HCT116 (cell line): ENCODE results near the gene SOX9. TPM values are rescaled to one million over a fixed set of nuclear protein-coding genes. Genes with fewer than 3 reads are reported as not detected.

Experiments used
- ATAC-seq: fragments of 200-7000 bp; cut with Tn5 transposase; 2 replicates; pipeline ENCODE4 v1.9.1; 2020; ENCODE audit warnings: mild to moderate bottlenecking, moderate library complexity
- BruUV-seq: library from RNA; stranded (reverse); fragments of 400-500 nt; replicated peaks from 2 replicates; lab custom pipeline; 2021; lab: Mats Ljungman, UMichigan
- CTCF ChIA-PET: fragments of 300-600 bp; sonication (Branson Sonifier 250); formaldehyde crosslinking; loops from one replicate; lab custom pipeline; 2021; ENCODE audit warnings: antibody characterized with exemption; lab: Charles Lee
- POLR2A ChIA-PET: fragments of 300-600, 350-600 bp; sonication (Branson Sonifier 250); formaldehyde crosslinking; loops from one replicate; lab custom pipeline; 2021; ENCODE audit warnings: antibody characterized with exemption; lab: Charles Lee
- RAD21 ChIA-PET, 2 experiments: fragments of 300-600 bp; sonication (Branson Sonifier 250); formaldehyde crosslinking; loops; one replicate each; lab custom pipeline; 2023; ENCODE audit warnings: low total read pairs in 2 of 2; ENCODE audit not compliant: uncharacterized antibody in 2 of 2, unreplicated experiment in 2 of 2, low non-redundant PET in 1 of 2; lab: Charles Lee
- DNase-seq: peaks from one replicate; pipeline ENCODE4 v3.0.0-alpha.2; 2010; ENCODE audit warnings: low read depth, low spot score
- H2AFZ ChIP-seq: fragments of 200-600 bp; shearing (Covaris generic), sonication (generic); 2 replicates; pipeline ENCODE4 v1.6.1; 2017; ENCODE audit warnings: low read depth, mixed run types, mixed read lengths, antibody characterized with exemption, low read length; ENCODE audit not compliant: poor library complexity, severe bottlenecking
- H3K27ac ChIP-seq: 2 replicates; pipeline ENCODE4 v1.5.1; 2012; ENCODE audit warnings: low read depth, low read length
- H3K27me3 ChIP-seq: fragments of 200-600 bp; sonication (generic); 2 replicates; pipeline ENCODE4 v1.6.1; 2016; ENCODE audit warnings: mixed run types, low read length, mixed read lengths; ENCODE audit not compliant: insufficient read depth
- H3K36me3 ChIP-seq, 2 experiments: fragments of 200-500 bp in 1 of 2; fragments of 200-600 bp in 1 of 2; sonication (Bioruptor generic) in 1 of 2; sonication (generic) in 1 of 2; 2 replicates each; pipeline versions ENCODE4 v1.5.1 to v1.6.1; 2014 to 2016; ENCODE audit warnings: low read length in 2 of 2, inconsistent platforms in 1 of 2, mixed read lengths in 1 of 2, mixed run types in 1 of 2; ENCODE audit not compliant: insufficient read depth in 2 of 2, control insufficient read depth in 1 of 2
- H3K4me1 ChIP-seq, 2 experiments: fragments of 200-600 bp in 1 of 2; sonication (generic) in 1 of 2; 2 replicates each; pipeline versions ENCODE4 v1.5.1 to v1.6.1; 2012 to 2017; ENCODE audit warnings: low read length in 2 of 2, inconsistent platforms in 1 of 2, mild to moderate bottlenecking in 1 of 2, mixed read lengths in 1 of 2, mixed run types in 1 of 2, moderate library complexity in 1 of 2; ENCODE audit not compliant: insufficient read depth in 2 of 2, control insufficient read depth in 1 of 2
- H3K4me2 ChIP-seq: fragments of 200-600 bp; sonication (generic); 2 replicates; pipeline ENCODE4 v1.6.1; 2017; ENCODE audit warnings: mixed run types, low read length, mixed read lengths
- H3K4me3 ChIP-seq, 2 experiments: fragments of 200-600 bp in 1 of 2; sonication (generic) in 1 of 2; replicated peaks in 1 of 2; 2 replicates each; pipeline ENCODE4 v1.5.1; 2011 to 2016; ENCODE audit warnings: low read length in 2 of 2, control low read depth in 1 of 2, low read depth in 1 of 2, mild to moderate bottlenecking in 1 of 2, mixed read lengths in 1 of 2, mixed run types in 1 of 2
- H3K79me2 ChIP-seq: fragments of 200-600 bp; sonication (generic); 2 replicates; pipeline ENCODE4 v1.6.1; 2017; ENCODE audit warnings: mild to moderate bottlenecking, mixed run types, low read length, moderate library complexity, mixed read lengths; ENCODE audit not compliant: insufficient read depth
- H3K9ac ChIP-seq: fragments of 200-600 bp; sonication (generic); 2 replicates; pipeline ENCODE4 v1.6.1; 2016; ENCODE audit warnings: low read length, mixed read lengths
- H3K9me2 ChIP-seq: fragments of 200-600 bp; sonication (generic), shearing (Covaris generic); 2 replicates; pipeline ENCODE4 v1.6.1; 2017; ENCODE audit warnings: mixed run types, mild to moderate bottlenecking, moderate library complexity; ENCODE audit not compliant: insufficient read depth
- H3K9me3 ChIP-seq, 2 experiments: fragments of 200-500 bp in 1 of 2; fragments of 200-600 bp in 1 of 2; sonication (Bioruptor generic) in 1 of 2; sonication (generic) in 1 of 2; 2 replicates each; pipeline ENCODE4 v1.6.1; 2014 to 2017; ENCODE audit warnings: low read length in 2 of 2, mixed read lengths in 2 of 2, inconsistent platforms in 1 of 2, low read depth in 1 of 2, mild to moderate bottlenecking in 1 of 2, mixed run types in 1 of 2, moderate library complexity in 1 of 2; ENCODE audit not compliant: control insufficient read depth in 1 of 2, insufficient read depth in 1 of 2
- H4K20me1 ChIP-seq: fragments of 200-600 bp; sonication (generic), shearing (Covaris generic); 2 replicates; pipeline ENCODE4 v1.6.1; 2017; ENCODE audit warnings: mixed run types, mild to moderate bottlenecking, moderate library complexity; ENCODE audit not compliant: insufficient read depth
- ATF3 ChIP-seq: IDR thresholded peaks from 2 replicates; pipeline ENCODE4 v1.6.1; 2012
- CBX3 ChIP-seq: IDR thresholded peaks from 2 replicates; pipeline ENCODE4 v1.6.1; 2012; ENCODE audit warnings: low read depth
- CEBPB ChIP-seq: IDR thresholded peaks from 2 replicates; pipeline ENCODE4 v1.6.1; 2012; ENCODE audit warnings: low read depth
- ELF1 ChIP-seq: IDR thresholded peaks from 2 replicates; pipeline ENCODE4 v1.6.1; 2012; ENCODE audit warnings: low read depth, borderline replicate concordance
- EZH2phosphoT487 ChIP-seq: fragments of 200-600 bp; IDR thresholded peaks from 2 replicates; pipeline ENCODE4 v1.6.1; 2018; ENCODE audit warnings: antibody characterized with exemption, borderline replicate concordance
- FOSL1 ChIP-seq: IDR thresholded peaks from 2 replicates; pipeline ENCODE4 v1.6.1; 2012; ENCODE audit warnings: low read depth
- JUND ChIP-seq: IDR thresholded peaks from 2 replicates; pipeline ENCODE4 v1.6.1; 2012
- POLR2A ChIP-seq: IDR thresholded peaks from 2 replicates; pipeline ENCODE4 v1.7.0; 2011; ENCODE audit warnings: borderline replicate concordance; ENCODE audit not compliant: insufficient read depth, insufficient read length; ENCODE audit errors: extremely low read depth
- POLR2AphosphoS5 ChIP-seq: IDR thresholded peaks from 2 replicates; pipeline ENCODE4 v1.6.1; 2011; ENCODE audit warnings: mild to moderate bottlenecking, low read depth, low read length, moderate library complexity
- RAD21 ChIP-seq: IDR thresholded peaks from 2 replicates; pipeline ENCODE4 v1.6.1; 2012; ENCODE audit warnings: low read depth, mild to moderate bottlenecking
- SIN3A ChIP-seq: IDR thresholded peaks from 2 replicates; pipeline ENCODE4 v1.6.1; 2012; ENCODE audit warnings: low read depth
- SRF ChIP-seq: IDR thresholded peaks from 2 replicates; pipeline ENCODE4 v1.6.1; 2012; ENCODE audit warnings: low read depth
- TCF7L2 ChIP-seq: IDR thresholded peaks from 2 replicates; pipeline ENCODE4 v1.7.0; 2011; ENCODE audit warnings: borderline replicate concordance, inconsistent platforms; ENCODE audit not compliant: insufficient read depth, insufficient read length; ENCODE audit errors: extremely low read depth
- YY1 ChIP-seq: IDR thresholded peaks from 2 replicates; pipeline ENCODE4 v1.6.1; 2011; ENCODE audit warnings: low read length, low read depth, moderate library complexity, mild to moderate bottlenecking; ENCODE audit not compliant: insufficient replicate concordance; ENCODE audit errors: extremely low read depth
- ZBTB33 ChIP-seq: IDR thresholded peaks from 2 replicates; pipeline ENCODE4 v1.6.1; 2011; ENCODE audit warnings: mild to moderate bottlenecking, low read length, moderate library complexity; ENCODE audit not compliant: insufficient replicate concordance; ENCODE audit errors: extremely low read depth
- ZFX ChIP-seq: fragments of 450-650 bp; IDR thresholded peaks from 2 replicates; pipeline ENCODE4 v1.6.1; 2017
- ZNF274 ChIP-seq: fragments of 200-500 bp; sonication (Bioruptor generic); IDR thresholded peaks from 2 replicates; pipeline ENCODE4 v1.6.1; 2014; ENCODE audit warnings: mild to moderate bottlenecking, low read depth, low read length, inconsistent platforms
- intact Hi-C: fragments of 100-400 bp; cut with micrococcal nuclease; formaldehyde crosslinking; loops from 2 replicates; pipeline ENCODE4 v1.10.0; 2022
- total RNA-seq: library from RNA; stranded (reverse); gene quantifications from one replicate; pipeline ENCODE4 v1.2.1, GENCODE V29; 2021; ENCODE audit not compliant: unreplicated experiment
- TF ChIP-seq, protein P1 (sequence below), 3 experiments: fragments of 200-600 bp in 1 of 3; sonication (generic) in 1 of 3; IDR thresholded peaks in 2 of 3; conservative IDR thresholded peaks in 1 of 3; 2 replicates each; pipeline ENCODE4 v1.5.1; 2012 to 2017; ENCODE audit warnings: low read depth in 2 of 3, low read length in 2 of 3, antibody characterized with exemption in 1 of 3, borderline replicate concordance in 1 of 3, control low read depth in 1 of 3, mild to moderate bottlenecking in 1 of 3, mixed read lengths in 1 of 3, mixed run types in 1 of 3, moderate library complexity in 1 of 3; ENCODE audit not compliant: insufficient read depth in 1 of 3
- TF ChIP-seq, protein P2 (sequence below): IDR thresholded peaks from 2 replicates; pipeline ENCODE4 v1.6.1; 2012
- TF ChIP-seq, protein P3 (sequence below): IDR thresholded peaks from 2 replicates; pipeline ENCODE4 v1.6.1; 2012; ENCODE audit warnings: low read depth

SOX9 gene
- total RNA-seq, 1 experiment from 2014 or later, result 69.2 TPM

- Histone ChIP-seq H3K4me1 (peaks cover 7 to 10% of the 10 kb centered on the region in 2 experiments), H3K9ac (no peak overlapping the region), H3K9me3 (no peaks in the 10 kb centered on the region), H3K4me3 (no peak overlapping the region), H3K4me2 (no peak overlapping the region), H3K27me3 (peaks cover 8% of the 10 kb centered on the region; the same call in 1 of the 2 replicates), H3K27ac (no peak overlapping the region), H3K9me2 (no peaks in the 10 kb centered on the region), H4K20me1 (no peaks in the 10 kb centered on the region), H2AFZ (no peak overlapping the region), H3K79me2 (no peaks in the 10 kb centered on the region), H3K36me3 (no peaks in the 10 kb centered on the region)
- no peak for TF ChIP-seq TCF7L2
- no peak for TF ChIP-seq FOSL1
- TF ChIP-seq EZH2phosphoT487, result no peak
- TF ChIP-seq, protein P1, sequence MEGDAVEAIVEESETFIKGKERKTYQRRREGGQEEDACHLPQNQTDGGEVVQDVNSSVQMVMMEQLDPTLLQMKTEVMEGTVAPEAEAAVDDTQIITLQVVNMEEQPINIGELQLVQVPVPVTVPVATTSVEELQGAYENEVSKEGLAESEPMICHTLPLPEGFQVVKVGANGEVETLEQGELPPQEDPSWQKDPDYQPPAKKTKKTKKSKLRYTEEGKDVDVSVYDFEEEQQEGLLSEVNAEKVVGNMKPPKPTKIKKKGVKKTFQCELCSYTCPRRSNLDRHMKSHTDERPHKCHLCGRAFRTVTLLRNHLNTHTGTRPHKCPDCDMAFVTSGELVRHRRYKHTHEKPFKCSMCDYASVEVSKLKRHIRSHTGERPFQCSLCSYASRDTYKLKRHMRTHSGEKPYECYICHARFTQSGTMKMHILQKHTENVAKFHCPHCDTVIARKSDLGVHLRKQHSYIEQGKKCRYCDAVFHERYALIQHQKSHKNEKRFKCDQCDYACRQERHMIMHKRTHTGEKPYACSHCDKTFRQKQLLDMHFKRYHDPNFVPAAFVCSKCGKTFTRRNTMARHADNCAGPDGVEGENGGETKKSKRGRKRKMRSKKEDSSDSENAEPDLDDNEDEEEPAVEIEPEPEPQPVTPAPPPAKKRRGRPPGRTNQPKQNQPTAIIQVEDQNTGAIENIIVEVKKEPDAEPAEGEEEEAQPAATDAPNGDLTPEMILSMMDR (IDR thresholded peaks at IDR 0.05 in 2 of 3, conservative IDR thresholded peaks at IDR 0.05 in 1 of 3; ENCODE audit: borderline replicate concordance in 1 of 3, insufficient read depth in 1 of 3, low read depth in 2 of 3, low read length in 2 of 3), result no peak
- TF ChIP-seq, protein P2, sequence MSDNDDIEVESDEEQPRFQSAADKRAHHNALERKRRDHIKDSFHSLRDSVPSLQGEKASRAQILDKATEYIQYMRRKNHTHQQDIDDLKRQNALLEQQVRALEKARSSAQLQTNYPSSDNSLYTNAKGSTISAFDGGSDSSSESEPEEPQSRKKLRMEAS, result no peak
- no peak for TF ChIP-seq ZFX
- TF ChIP-seq JUND, result no peak
- TF ChIP-seq ZBTB33, result no peak
- no peak for TF ChIP-seq ATF3
- no peak for TF ChIP-seq YY1
- TF ChIP-seq SRF, result no peak
- TF ChIP-seq SIN3A, result no peak
- TF ChIP-seq, protein P3, sequence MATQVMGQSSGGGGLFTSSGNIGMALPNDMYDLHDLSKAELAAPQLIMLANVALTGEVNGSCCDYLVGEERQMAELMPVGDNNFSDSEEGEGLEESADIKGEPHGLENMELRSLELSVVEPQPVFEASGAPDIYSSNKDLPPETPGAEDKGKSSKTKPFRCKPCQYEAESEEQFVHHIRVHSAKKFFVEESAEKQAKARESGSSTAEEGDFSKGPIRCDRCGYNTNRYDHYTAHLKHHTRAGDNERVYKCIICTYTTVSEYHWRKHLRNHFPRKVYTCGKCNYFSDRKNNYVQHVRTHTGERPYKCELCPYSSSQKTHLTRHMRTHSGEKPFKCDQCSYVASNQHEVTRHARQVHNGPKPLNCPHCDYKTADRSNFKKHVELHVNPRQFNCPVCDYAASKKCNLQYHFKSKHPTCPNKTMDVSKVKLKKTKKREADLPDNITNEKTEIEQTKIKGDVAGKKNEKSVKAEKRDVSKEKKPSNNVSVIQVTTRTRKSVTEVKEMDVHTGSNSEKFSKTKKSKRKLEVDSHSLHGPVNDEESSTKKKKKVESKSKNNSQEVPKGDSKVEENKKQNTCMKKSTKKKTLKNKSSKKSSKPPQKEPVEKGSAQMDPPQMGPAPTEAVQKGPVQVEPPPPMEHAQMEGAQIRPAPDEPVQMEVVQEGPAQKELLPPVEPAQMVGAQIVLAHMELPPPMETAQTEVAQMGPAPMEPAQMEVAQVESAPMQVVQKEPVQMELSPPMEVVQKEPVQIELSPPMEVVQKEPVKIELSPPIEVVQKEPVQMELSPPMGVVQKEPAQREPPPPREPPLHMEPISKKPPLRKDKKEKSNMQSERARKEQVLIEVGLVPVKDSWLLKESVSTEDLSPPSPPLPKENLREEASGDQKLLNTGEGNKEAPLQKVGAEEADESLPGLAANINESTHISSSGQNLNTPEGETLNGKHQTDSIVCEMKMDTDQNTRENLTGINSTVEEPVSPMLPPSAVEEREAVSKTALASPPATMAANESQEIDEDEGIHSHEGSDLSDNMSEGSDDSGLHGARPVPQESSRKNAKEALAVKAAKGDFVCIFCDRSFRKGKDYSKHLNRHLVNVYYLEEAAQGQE, result no peak
- TF ChIP-seq ELF1, result no peak
- no peak for TF ChIP-seq POLR2AphosphoS5
- TF ChIP-seq RAD21, result no peak
- no peak for TF ChIP-seq ZNF274
- TF ChIP-seq CBX3, result no peak
- TF ChIP-seq POLR2A, result no peak
- no peak for TF ChIP-seq CEBPB
- ATAC-seq, result no peak
- BruUV-seq, result no TSS peak
- ChIA-PET CTCF (no interaction called here), RAD21 (no interaction called here), POLR2A (no interaction called here)
- no peak for DNase-seq
- intact Hi-C loops, result no loop called here
Observed at GRCh38 chr17:72145962-72146361, 25.1 kb downstream of the SOX9 start.
